Stimulated activated CD8-positive, alpha-beta memory T cell treated with anti-CD3 and anti-CD28 coated beads, Interleukin-4, amount 100 ng/mL, for 4 hours (primary cell): ENCODE data around the gene INS.

ENCODE experiments used
- DNase-seq, 2 donors: peaks; one replicate each; pipeline ENCODE4 v3.0.0-alpha.2; 2020; ENCODE audit warnings: low read depth in 2 of 2, low spot score in 1 of 2

Gene INS

DNA sequence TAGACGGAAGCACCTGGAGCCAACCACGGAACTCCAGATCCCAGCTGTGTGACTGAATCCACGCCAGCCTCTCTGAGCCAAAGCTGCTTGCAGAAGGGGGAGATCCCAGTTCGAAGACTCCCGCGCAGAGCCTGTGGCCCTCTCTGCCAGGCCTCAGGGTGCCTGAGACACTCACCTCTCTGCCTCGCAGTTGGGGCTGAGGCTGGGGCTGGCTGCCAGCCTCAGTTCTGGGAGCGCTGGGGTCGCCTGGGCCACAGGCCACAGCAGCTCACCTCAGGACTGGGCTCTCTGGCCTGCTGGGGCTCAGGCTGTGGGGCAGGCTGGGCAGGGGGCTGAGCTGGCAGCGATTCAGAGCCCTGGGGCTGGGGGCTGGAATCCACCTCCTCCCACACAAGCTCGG lies 13.6 kb downstream of the INS start:
- no peak for DNase-seq

GRCh38 chr11:2146051-2146450 lies 15.0 kb downstream of the INS start:
- DNase-seq: no peak

DNA sequence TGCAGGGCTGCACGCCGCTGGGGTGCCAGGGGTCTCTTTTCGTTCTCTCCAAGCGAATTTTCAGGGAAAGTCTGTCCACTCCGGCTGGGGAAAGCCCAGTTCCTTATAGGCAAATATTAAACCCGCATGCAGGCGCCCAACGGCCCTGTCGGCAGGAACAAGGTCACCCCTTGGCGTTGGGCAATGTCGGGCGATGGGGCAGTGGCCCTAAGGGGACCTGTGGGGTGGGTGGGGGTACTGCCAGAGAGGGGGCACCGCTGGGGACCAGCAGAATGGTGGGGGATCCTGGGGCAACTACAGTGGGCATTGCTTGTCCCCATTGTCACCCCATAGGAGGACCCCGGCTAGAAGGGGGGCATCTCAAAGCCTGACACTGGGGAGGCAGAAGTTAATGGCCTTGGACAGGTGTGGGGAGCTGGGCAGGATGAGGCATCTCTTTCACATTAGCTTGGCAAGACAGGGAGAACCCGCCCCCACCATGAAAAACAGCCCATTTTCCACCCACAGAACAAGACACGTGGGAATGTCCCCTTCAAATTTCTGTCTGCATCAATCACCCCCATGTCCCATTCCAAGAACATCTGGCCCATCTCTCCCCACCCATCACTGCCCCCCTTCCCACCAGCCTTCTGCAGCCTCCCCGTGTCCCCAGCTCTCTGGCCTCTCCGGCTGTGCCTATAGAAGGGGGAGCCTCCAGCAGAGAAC lies 16.3 kb downstream of the INS start:
- no peak for DNase-seq

GRCh38 chr11:2143799-2144543 lies 17.0 kb downstream of the INS start:
- no peak for DNase-seq

GRCh38 chr11:2143477-2143798 lies 17.6 kb downstream of the INS start:
- no peak for DNase-seq

DNA sequence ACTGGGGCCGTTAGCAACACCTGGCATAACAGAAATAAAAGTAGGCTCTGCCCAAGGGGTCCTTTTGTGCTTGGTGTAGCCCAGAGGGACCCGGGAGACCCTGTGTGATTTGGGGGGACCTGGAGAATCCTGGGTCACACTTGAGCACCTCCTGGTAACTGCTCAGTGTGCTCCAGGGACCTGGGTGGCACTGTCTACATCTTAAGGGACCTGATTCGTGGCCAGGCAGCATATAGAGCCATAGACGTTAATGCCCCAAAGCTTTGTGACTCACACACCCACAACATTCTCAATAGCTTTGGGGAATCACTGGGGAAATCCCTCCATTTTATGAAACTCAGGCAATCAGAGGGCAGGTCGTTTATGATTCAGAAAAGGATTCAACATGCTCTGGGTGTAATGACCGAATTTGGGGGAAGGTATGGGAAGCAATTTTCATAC lies 18.2 kb downstream of the INS start:
- no peak for DNase-seq

GRCh38 chr11:2142300-2142759 lies 18.7 kb downstream of the INS start:
- no peak for DNase-seq

GRCh38 chr11:2140411-2141400 lies 20.3 kb downstream of the INS start:
- DNase-seq: no peak

DNA sequence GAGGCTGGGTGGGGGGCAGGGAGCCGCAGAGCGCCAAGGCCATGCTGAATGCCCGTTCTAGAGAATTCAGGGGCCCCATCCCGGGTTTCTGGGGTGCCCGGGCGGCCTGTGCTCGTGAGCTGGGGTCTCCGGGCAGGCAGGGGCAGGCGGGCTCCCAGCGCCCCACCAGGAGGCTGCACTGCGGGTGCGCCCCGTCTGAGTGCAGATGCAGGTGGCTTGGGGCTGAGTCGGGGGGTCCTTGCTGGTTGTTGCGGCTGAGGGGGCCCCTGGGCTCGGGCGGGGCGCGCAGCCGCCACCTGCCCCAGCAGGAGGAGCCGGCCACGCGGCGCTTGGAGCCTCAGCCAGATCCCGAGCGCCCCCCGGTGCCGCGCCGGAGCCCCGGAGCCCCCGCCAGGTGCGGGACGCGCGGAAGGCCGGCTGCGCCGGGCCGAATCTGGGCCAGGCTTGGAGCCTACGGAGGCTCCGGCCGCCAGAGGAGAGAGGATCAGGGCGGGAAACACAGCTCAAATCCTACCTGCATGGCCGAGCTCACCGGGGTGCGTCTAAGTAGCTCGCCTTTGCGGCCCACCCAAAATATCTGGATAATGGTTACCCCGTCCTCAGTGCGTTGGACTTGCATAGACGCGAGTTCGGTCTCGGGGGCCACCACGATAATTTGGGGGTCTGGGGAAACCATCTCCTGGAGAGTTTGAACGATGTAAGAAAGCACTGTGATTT lies 21.2 kb downstream of the INS start:
- no peak for DNase-seq

DNA sequence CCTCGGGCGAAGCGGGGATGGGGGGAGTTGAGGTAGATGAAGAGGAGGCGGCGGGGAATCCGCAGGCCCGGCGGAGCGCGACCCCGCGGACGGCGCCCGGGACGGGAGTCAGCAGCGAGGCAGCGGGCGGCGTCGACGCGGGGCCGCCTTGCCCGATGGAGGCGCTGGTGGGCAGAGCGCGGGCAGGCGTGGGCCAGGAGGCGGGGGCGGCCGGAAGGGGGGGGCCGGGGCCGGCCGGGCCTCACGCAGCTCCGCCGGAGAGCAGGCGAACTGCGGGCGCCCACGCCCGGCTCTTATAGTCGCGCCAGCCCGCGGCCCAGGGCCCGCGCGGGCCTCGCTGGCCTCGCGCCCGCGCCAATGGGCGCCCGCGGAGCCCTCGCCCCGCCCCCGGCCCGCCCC lies 21.9 kb downstream of the INS start, which contains the start of gene IGF2:
Gene IGF2 (minus strand): TSS at position 267 of the 399 bp plus-strand sequence. CDS start 3,866 bp downstream, outside the sequence.
- DNase-seq: no peak

- DNase-seq: no peak
Measured at GRCh38 chr11:2138431-2139122, 22.4 kb downstream of the INS start.

DNA sequence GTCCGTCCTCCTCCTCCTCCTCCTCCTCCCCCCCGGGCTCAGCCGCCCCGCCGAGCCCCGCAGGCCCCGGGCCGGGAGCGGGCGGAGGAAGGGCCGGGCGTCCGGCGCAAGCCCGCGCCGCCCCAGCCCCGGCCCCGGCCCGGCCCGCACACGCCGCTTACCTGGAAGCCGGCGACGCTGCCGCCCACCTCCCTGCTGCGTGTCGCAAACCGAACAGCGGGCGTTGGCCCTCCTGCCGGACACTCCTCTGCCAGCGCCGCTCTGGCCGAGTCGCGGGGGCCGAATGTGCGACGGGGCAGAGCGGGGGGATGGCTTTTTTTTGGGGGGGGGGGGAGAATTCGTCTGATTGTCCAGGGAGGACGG lies 23.0 kb downstream of the INS start:
- no peak for DNase-seq

DNA sequence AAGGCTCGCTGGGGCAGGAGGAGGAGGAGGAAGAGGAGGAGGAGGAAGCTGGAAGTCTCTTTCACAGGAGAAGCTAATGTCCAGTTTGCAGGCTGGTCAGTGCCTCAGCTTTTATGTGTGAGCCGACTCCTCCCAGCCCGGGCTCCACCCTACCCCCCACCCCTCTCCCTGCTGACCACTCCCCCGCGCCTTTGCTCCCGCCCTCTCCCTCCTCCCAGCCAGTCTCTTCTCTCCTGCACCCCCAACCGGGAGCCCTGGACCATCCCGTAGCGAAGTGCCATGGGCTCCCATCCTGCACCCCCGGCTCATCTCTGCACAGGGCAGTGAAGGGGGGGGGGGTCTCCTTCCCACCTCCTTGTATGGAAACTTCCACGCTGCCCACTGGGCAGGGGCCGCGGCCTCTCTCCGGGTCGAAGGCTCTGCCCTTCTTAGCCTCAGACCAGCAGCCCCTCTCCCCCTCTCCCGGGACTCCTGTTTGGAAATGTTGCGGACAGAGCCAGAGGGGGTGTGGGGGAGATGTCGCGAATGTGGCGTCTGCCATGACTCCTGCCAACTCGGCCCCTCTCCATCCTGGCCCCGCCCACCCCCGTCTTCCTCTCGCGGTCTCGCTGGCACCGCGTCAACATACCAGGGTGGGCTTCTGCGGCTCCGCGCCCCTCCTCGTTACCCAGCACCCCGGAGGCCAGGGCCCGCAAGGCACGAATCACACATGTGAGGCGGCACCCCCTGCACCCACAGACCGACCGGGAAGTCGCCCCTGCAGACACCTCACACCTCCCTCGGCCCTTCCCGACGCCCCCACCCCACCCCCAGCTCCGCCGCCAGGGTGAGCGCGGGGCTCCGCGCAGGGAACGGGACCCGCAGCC lies 23.6 kb downstream of the INS start:
- DNase-seq: no peak

GRCh38 chr11:2136952-2137201 lies 24.1 kb downstream of the INS start:
- DNase-seq: no peak

DNA sequence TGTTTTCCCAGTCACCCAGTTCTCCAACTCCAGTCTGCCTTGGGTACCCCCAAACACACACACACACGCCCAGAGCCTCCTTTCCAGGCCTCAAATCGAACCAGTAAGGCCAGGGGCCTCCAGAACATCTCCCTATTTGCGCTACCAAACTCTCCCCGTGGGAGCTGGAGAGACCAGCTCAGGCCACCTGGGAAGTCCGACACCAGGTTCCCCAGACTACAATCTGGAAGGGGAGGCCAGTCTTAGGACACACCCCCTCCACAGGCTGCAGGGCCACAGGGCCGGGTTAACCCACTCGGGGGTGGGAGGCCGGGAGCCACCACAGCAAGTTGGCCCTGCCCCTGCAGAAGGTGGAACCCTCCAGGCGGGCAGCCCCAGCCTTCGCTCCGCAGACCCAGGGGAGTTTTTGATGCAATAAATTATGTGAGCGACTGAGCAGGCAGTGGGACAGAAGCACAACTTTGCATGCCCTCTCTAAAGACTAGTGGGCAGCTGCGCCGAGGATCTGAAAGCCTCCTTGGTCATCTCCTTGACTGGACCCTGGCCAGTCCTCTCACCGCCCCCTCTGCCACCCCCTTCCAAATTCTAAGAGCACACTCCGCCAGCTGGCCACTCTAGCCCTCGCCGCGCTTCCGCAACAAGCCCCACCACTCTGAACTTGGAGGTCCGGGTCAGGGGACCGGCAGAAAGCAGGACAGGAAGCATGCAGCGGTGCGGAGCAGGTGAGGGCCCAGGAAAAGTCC lies 24.6 kb downstream of the INS start:
- no peak for DNase-seq

DNA sequence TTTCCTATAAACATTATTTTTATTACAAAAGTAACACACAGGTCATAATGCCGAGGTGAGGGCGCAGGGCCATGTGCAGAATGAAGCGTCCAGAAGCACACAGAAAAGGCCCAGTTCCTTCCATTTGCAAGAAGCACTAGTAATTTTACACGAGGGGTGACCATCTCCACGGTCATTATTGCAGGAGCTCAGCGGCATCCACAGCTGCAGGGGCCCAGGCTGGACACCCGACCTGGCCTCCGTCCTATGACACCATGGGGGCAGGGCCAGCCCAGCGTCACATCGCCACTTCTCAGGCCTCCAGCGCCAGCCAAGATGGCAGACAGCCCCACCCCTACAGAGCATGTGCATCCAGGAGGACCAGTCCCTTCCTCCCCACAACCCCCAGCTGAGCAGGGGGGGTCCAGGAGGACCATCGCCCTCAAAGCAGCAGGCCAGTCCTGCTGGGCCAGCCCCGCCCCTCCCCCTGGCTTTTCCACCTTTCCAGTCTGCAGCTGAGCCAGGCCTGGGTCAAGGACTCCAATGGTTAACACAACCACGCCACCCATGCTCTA lies 25.3 kb downstream of the INS start:
- no peak for DNase-seq

GRCh38 chr11:2135018-2135569 lies 25.9 kb downstream of the INS start:
- no peak for DNase-seq
